Stimulated activated CD4-positive, alpha-beta T cell treated with anti-CD3 and anti-CD28 coated beads, TNF-alpha, amount 100 ng/mL, for 4 hours (primary cell): Measurements from ENCODE around the gene FOXI1.

Source experiments
- DNase-seq, 3 experiments: peaks; one replicate each; pipeline ENCODE4 v3.0.0-alpha.2; 2020; ENCODE audit warnings: low read depth in 3 of 3

FOXI1 gene

DNA sequence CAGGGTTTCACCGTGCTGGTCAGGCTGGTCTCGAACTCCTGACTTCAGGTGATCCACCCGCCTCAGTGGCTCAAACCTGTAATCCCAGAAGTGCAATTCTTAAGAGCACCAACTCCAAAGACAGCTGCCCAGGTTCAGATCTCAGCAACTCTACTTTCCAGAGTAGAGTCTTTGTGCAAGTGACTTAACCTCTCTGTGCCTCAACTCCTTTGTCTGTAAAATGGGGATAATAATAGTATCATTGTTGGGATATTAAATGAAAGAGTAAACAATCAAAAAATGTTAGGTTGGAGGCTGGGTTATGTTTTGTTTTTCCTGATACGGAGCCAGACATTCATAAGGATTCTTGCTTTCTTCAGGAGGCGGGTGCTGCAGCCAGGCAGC lies 45.0 kb downstream of the FOXI1 start:
- DNase-seq, result no peak

DNA sequence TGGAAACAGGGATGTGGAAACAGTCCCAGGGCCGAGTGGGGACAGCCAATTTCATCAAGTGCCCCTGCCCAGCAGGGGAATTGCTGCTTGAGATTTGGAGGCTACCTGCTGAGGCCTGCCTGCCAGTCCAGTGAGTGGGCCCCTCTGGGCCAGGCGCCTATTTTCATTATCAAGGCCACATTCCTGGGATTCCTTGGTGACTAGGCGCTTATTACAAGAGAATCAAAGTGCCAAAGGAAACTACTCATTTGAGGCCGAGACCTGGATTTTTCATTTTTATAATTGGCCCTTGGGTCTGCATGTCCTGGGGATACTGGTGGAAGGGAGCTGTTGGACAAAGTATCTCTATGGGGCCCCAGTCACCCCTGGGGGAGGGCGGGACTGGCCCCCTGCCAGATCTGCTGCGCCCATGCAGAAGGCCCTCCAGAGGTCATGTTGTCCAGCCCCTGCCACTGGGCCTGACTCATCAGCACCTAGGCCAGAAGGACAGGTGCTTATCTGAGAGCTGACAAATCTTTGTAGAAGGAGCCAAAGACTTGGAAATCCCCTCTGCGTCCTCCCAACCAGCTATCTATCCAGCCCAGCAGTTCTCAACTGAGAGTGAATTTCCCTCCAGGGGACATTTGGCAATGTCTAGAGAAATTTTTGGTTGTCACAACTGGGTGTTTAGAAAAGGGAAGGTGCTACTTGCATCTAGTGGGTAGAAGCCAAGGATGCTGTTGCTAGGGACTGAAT lies 45.6 kb downstream of the FOXI1 start:
- DNase-seq, result no peak

DNA sequence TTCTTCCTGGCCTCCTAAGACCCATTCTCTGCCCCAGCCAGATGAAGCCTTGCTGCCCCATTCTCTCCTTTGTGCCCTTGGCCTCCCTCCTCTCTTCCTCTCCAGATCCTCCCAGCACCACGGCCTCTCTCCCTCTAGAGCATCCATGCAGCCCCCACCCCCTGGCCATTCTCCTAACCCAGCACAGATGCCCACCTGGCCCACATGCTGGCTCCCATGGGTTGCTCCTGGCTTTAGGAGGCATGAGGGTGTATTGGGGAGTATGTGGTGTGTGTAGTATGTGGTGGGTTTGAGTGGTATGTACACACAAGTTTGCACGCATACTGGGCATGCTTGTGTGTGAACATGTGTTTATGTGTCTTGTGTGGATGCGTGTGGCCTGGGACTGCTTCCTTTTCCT lies 47.1 kb downstream of the FOXI1 start:
- DNase-seq, result no peak

DNA sequence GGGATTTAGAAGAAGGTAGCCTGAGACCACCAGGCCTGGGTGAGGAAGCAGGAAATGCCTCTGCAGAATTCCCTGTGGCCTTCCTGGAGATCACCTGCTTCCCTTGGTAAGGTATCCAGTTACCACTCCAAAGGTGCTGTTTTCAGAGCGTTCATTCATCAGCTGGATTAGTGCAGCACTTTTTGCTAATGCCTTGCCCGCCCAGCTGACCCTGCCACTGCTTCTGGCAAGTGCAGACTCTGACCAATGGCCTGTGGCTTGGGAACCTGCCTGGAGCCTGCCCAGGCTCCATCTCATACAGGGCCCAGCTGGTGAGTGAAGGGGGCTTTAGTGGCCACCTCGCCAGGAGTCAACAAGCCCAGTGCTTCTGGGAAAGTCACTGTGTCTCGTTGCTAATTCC lies 48.6 kb downstream of the FOXI1 start:
- DNase-seq, result no peak

DNA sequence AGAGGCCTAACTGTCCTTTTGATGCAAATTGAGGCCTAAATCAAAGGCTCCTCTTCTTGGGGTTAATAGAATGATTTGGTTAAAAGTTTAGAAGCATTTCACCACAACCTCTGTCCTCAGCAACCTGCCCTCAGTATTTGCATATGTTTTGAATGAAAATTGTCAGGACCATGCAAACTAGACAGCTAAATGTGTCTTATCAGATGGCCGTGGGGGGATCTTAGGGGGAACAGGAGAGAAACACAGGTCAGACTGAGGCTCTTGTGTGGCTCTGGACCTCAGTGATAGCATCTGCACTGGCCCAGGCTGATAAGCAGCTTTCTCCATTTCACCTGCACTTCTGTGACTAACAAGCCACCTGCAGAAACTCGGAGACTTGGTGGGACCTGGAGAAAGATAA lies 49.0 kb downstream of the FOXI1 start:
- no peak for DNase-seq

DNA sequence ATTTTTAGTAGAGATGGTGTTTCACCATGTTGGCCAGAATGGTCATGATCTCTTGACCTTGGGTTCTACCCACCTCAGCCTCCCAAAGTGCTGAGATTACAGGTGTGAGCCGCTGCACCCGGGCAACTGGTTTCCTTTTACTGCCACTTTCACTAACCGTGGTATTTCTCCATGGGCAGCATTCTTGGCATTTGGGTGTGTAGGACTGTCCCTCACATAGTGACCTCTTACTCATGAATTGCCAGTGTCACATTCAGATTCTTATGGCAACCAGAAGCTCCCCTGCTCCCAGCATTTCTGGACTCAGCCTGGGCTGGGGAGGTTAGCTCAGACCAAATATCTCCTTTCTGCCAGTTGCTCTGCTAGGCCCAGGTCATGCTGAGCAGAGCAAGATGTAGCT lies 50.1 kb downstream of the FOXI1 start:
- no peak for DNase-seq

DNA sequence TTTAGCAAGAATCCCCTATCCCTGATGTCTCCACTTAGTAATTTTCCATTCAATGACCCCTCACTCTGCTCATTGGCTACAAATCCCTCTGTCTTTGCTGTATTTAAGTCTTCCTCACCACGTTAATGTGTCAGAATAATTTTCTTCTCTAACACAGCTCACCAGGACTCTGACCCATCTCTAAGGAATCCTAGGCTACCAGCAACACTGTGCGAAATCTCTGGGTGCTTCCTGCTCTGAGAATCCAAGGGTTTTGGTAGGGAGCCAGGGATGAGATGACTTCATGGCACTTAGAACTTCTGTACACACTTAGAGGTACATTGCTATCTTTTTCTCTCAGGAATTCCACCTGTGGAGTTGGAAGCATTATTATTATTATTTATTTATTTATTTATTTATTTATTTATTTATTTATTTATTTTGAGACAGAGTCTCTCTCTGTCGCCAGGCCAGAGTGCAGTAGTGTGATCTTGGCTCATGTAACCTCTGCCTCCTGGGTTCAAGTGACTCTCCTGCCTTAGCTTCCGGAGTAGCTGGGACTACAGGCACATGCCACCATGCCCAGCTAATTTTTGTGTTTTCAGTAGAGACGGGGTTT lies 53.5 kb downstream of the FOXI1 start:
- DNase-seq, result no peak
